GM21390 (cell line): ENCODE results near the gene TSHZ2.
"Not testable (repeated sequence)": the region's sequence is repeated elsewhere in the genome, so short reads cannot be mapped to it uniquely, and the experiment has no call there.

Experiments used
- ATAC-seq: cut with Tn5 transposase; IDR thresholded peaks from one replicate; pipeline ENCODE4 v1.9.1; 2021; ENCODE audit not compliant: unreplicated experiment

Gene TSHZ2

GRCh38 chr20:53492212-53492611 lies 520.1 kb downstream of the TSHZ2 start:
- ATAC-seq, result no peak

GRCh38 chr20:53493311-53493857 lies 521.2 kb downstream of the TSHZ2 start:
- ATAC-seq, result no peak

GRCh38 chr20:53494753-53495152 lies 522.6 kb downstream of the TSHZ2 start:
- ATAC-seq, result no peak

- no peak for ATAC-seq
These were observed 523.4 kb downstream of the TSHZ2 start for GRCh38 chr20:53495398-53496092.

- ATAC-seq, result no peak
These were observed 525.1 kb downstream of the TSHZ2 start for GRCh38 chr20:53497246-53497645.

- ATAC-seq, result no peak
These were observed 526.2 kb downstream of the TSHZ2 start for GRCh38 chr20:53498341-53498740.

GRCh38 chr20:53500651-53501050 lies 528.5 kb downstream of the TSHZ2 start:
- ATAC-seq, result no peak

- no peak for ATAC-seq
These were observed 530.7 kb downstream of the TSHZ2 start for GRCh38 chr20:53502820-53503219.

GRCh38 chr20:53503517-53503919 lies 531.4 kb downstream of the TSHZ2 start:
- ATAC-seq, result no peak

- ATAC-seq, result not testable (repeated sequence)
These were observed 531.9 kb downstream of the TSHZ2 start for GRCh38 chr20:53504106-53504505.

GRCh38 chr20:53510262-53510661 lies 538.1 kb downstream of the TSHZ2 start:
- ATAC-seq, result no peak

GRCh38 chr20:53510704-53511103 lies 538.5 kb downstream of the TSHZ2 start:
- no peak for ATAC-seq

- ATAC-seq, result no peak
These were observed 539.9 kb downstream of the TSHZ2 start for GRCh38 chr20:53512076-53512475.

GRCh38 chr20:53513168-53513488 lies 541.0 kb downstream of the TSHZ2 start:
- ATAC-seq, result no peak

- no peak for ATAC-seq
These were observed 541.5 kb downstream of the TSHZ2 start for GRCh38 chr20:53513489-53514298.

- no peak for ATAC-seq
These were observed 543.6 kb downstream of the TSHZ2 start for GRCh38 chr20:53515749-53516148.

GRCh38 chr20:53517146-53517545 lies 545.0 kb downstream of the TSHZ2 start:
- no peak for ATAC-seq

GRCh38 chr20:53521421-53521820 lies 549.3 kb downstream of the TSHZ2 start:
- not testable (repeated sequence) for ATAC-seq

- ATAC-seq, result no peak
These were observed 549.9 kb downstream of the TSHZ2 start for GRCh38 chr20:53522026-53522425.

- ATAC-seq, result no peak
These were observed 550.5 kb downstream of the TSHZ2 start for GRCh38 chr20:53522696-53523095.

- ATAC-seq, result not testable (repeated sequence)
These were observed 551.5 kb downstream of the TSHZ2 start for GRCh38 chr20:53523615-53524014.
